NCI-H2029 (cell line): ENCODE results near the gene CD300LG.
"Not testable (repeated sequence)": the region's sequence is repeated elsewhere in the genome, so short reads cannot be mapped to it uniquely, and the experiment has no call there.

Experiments
- DNase-seq: peaks from one replicate; lab custom pipeline; 2025; lab: John Stamatoyannopoulos, UW

The CD300LG gene

GRCh38 chr17:43825567-43825966 lies 21.4 kb upstream of the CD300LG start:
- no peak for DNase-seq

GRCh38 chr17:43826206-43826605 lies 20.8 kb upstream of the CD300LG start:
- no peak for DNase-seq

- no peak for DNase-seq
Measured at GRCh38 chr17:43827596-43827995, 19.4 kb upstream of the CD300LG start.

GRCh38 chr17:43829738-43830137 lies 17.2 kb upstream of the CD300LG start:
- DNase-seq: no peak

- no peak for DNase-seq
Measured at GRCh38 chr17:43830510-43831140, 16.4 kb upstream of the CD300LG start.

GRCh38 chr17:43831633-43832032 lies 15.3 kb upstream of the CD300LG start:
- no peak for DNase-seq

GRCh38 chr17:43832168-43832975 lies 14.6 kb upstream of the CD300LG start:
- no peak for DNase-seq

GRCh38 chr17:43832976-43833829 lies 13.8 kb upstream of the CD300LG start, which contains the start of gene MPP3:
MPP3 (minus strand) TSS chr17:43833146; CDS start chr17:43831906, 1,240 bp downstream.
- peak; percentile 41 for DNase-seq

- no peak for DNase-seq
Measured at GRCh38 chr17:43834106-43834505, 12.9 kb upstream of the CD300LG start.

GRCh38 chr17:43839670-43840108 lies 7.3 kb upstream of the CD300LG start:
- DNase-seq: peak; percentile 93

- no peak for DNase-seq
Measured at GRCh38 chr17:43840814-43841213, 6.2 kb upstream of the CD300LG start.

GRCh38 chr17:43841282-43841681 lies 5.7 kb upstream of the CD300LG start:
- no peak for DNase-seq

GRCh38 chr17:43842091-43842974 lies 4.6 kb upstream of the CD300LG start:
- not testable (repeated sequence) for DNase-seq

- DNase-seq: no peak
Measured at GRCh38 chr17:43842975-43843325, 4.0 kb upstream of the CD300LG start.

- no peak for DNase-seq
Measured at GRCh38 chr17:43844241-43844640, 2.7 kb upstream of the CD300LG start.

- no peak for DNase-seq
Measured at GRCh38 chr17:43845766-43846165, 1.2 kb upstream of the CD300LG start.

- peak; percentile 52 for DNase-seq
Measured at GRCh38 chr17:43846221-43846712, 709 bp upstream of the CD300LG start.

- DNase-seq: no peak
Measured at GRCh38 chr17:43848601-43849000, 1.6 kb downstream of the CD300LG start.

GRCh38 chr17:43849116-43849515 lies 2.1 kb downstream of the CD300LG start:
- no peak for DNase-seq

- no peak for DNase-seq
Measured at GRCh38 chr17:43852571-43852970, 5.6 kb downstream of the CD300LG start.

- no peak for DNase-seq
Measured at GRCh38 chr17:43853546-43853945, 6.6 kb downstream of the CD300LG start.
